ENCODE measurements around the gene OPCML.

- TF ChIP-seq EZH2phosphoT487 (IDR thresholded peaks at IDR 0.05; ENCODE audit: low read length), result no peak
- no peak for TF ChIP-seq EZH2 (optimal IDR thresholded peaks at IDR 0.05; ENCODE audit: low read depth, low read length)
- no peak for TF ChIP-seq CTCF (IDR thresholded peaks at IDR 0.05; ENCODE audit: low read length)
Measured at GRCh38 chr11:133034929-133035328, 497.4 kb downstream of the OPCML start.
